Left hindlimb (tissue), 1 donor: Measurements from ENCODE around the gene BTN1A1.
"Not testable (repeated sequence)": the region's sequence is repeated elsewhere in the genome, so short reads cannot be mapped to it uniquely, and the experiment has no call there.

Source experiments
- DNase-seq: peaks from one replicate; pipeline ENCODE4 v3.0.0-alpha.2; 2018

Gene BTN1A1

GRCh38 chr6:26476896-26477295, 23.2 kb upstream of the BTN1A1 start:
- DNase-seq: no peak

GRCh38 chr6:26477426-26477825, 22.7 kb upstream of the BTN1A1 start:
- no peak for DNase-seq

GRCh38 chr6:26478100-26478984, 21.8 kb upstream of the BTN1A1 start:
- no peak for DNase-seq

GRCh38 chr6:26478985-26479278, 21.2 kb upstream of the BTN1A1 start:
- no peak for DNase-seq

- no peak for DNase-seq
These were observed 17.8 kb upstream of the BTN1A1 start for GRCh38 chr6:26482338-26482737.

GRCh38 chr6:26483727-26484126, 16.4 kb upstream of the BTN1A1 start:
- no peak for DNase-seq

- DNase-seq: no peak
These were observed 15.9 kb upstream of the BTN1A1 start for GRCh38 chr6:26484161-26484560.

GRCh38 chr6:26485112-26485780, 14.9 kb upstream of the BTN1A1 start:
- no peak for DNase-seq

- DNase-seq: no peak
These were observed 13.7 kb upstream of the BTN1A1 start for GRCh38 chr6:26486358-26486757.

GRCh38 chr6:26487466-26487865, 12.6 kb upstream of the BTN1A1 start:
- no peak for DNase-seq

- DNase-seq: no peak
These were observed 9.8 kb upstream of the BTN1A1 start for GRCh38 chr6:26489996-26490964.

- no peak for DNase-seq
These were observed 8.5 kb upstream of the BTN1A1 start for GRCh38 chr6:26491604-26492003.

- no peak for DNase-seq
These were observed 6.8 kb upstream of the BTN1A1 start for GRCh38 chr6:26493258-26493657.

GRCh38 chr6:26494117-26494516, 6.0 kb upstream of the BTN1A1 start:
- DNase-seq: no peak

- DNase-seq: no peak
These were observed 4.8 kb upstream of the BTN1A1 start for GRCh38 chr6:26495281-26495680.

- no peak for DNase-seq
These were observed 2.5 kb upstream of the BTN1A1 start for GRCh38 chr6:26497610-26498009.

GRCh38 chr6:26501482-26501986, 1.4 kb downstream of the BTN1A1 start:
- peak; percentile 45 for DNase-seq

GRCh38 chr6:26502165-26502564, 2.1 kb downstream of the BTN1A1 start:
- no peak for DNase-seq

GRCh38 chr6:26502626-26503025, 2.5 kb downstream of the BTN1A1 start:
- no peak for DNase-seq

- no peak for DNase-seq
These were observed 7.6 kb downstream of the BTN1A1 start for GRCh38 chr6:26507658-26508057.

- not testable (repeated sequence) for DNase-seq
These were observed 10.9 kb downstream of the BTN1A1 start for GRCh38 chr6:26511033-26511432.

- DNase-seq: no peak
These were observed 14.9 kb downstream of the BTN1A1 start for GRCh38 chr6:26514984-26515383.
